D721Med (cell line): ENCODE results near the gene SORCS2.

Experiments used
- DNase-seq: peaks from one replicate; pipeline ENCODE4 v3.0.0; 2011; ENCODE audit warnings: low spot score; ENCODE audit not compliant: insufficient read length
- FAIRE-seq: peaks from 2 replicates; lab custom pipeline; 2011; peaks lifted over from hg19 to GRCh38; lab: Jason Lieb, UNC
- CTCF ChIP-seq: IDR thresholded peaks from 2 replicates; pipeline ENCODE4 v1.5.1; 2012; ENCODE audit warnings: mild to moderate bottlenecking, control low read depth; ENCODE audit not compliant: insufficient read depth; ENCODE audit errors: missing control alignments

The SORCS2 gene

GRCh38 chr4:7677799-7678301, 485.5 kb downstream of the SORCS2 start:
- FAIRE-seq: no peak
- TF ChIP-seq CTCF: no peak

GRCh38 chr4:7678318-7678852, 486.0 kb downstream of the SORCS2 start:
- FAIRE-seq (no peak), DNase-seq (no peak)
- no peak for TF ChIP-seq CTCF

More at GRCh38 chr4:7677799-7678301, 485.5 kb downstream of the SORCS2 start:
- DNase-seq: no peak

- FAIRE-seq: no peak
- no peak for TF ChIP-seq CTCF
- DNase-seq: no peak
These were observed 487.2 kb downstream of the SORCS2 start for GRCh38 chr4:7679406-7680040.

- FAIRE-seq: no peak
- no peak for TF ChIP-seq CTCF
- no peak for DNase-seq
These were observed 487.8 kb downstream of the SORCS2 start for GRCh38 chr4:7680106-7680505.

- no peak for TF ChIP-seq CTCF
These were observed 488.4 kb downstream of the SORCS2 start for GRCh38 chr4:7680731-7681130.

GRCh38 chr4:7683126-7683703, 490.9 kb downstream of the SORCS2 start:
- DNase-seq: no peak
- no peak for FAIRE-seq
- TF ChIP-seq CTCF: no peak

More at GRCh38 chr4:7680731-7681130, 488.4 kb downstream of the SORCS2 start:
- no peak for FAIRE-seq
- no peak for DNase-seq

- DNase-seq (no peak), FAIRE-seq (no peak)
- TF ChIP-seq CTCF: no peak
These were observed 492.0 kb downstream of the SORCS2 start for GRCh38 chr4:7684294-7684693.
